GM23248 (cell line): Measurements from ENCODE around the gene SMARCD3. TPM values are rescaled to one million over a fixed set of nuclear protein-coding genes. Genes with fewer than 3 reads are reported as not detected.

Source experiments
- DNase-seq: peaks from one replicate; pipeline ENCODE4 v3.0.0-alpha.2; 2015
- H2AFZ ChIP-seq: fragments of 200-600 bp; sonication (generic); 2 replicates; pipeline ENCODE4 v1.6.1; 2016; ENCODE audit warnings: antibody characterized with exemption
- H3F3A ChIP-seq: fragments of 200-600 bp; sonication (generic); 2 replicates; pipeline ENCODE4 v1.6.1; 2016; ENCODE audit warnings: mild to moderate bottlenecking, antibody characterized with exemption, mixed run types; ENCODE audit not compliant: insufficient read depth
- H3K27ac ChIP-seq: fragments of 200-600 bp; sonication (generic); 2 replicates; pipeline ENCODE4 v1.5.1; 2016; ENCODE audit warnings: mild to moderate bottlenecking
- H3K27me3 ChIP-seq: fragments of 200-600 bp; sonication (generic); replicated peaks from 2 replicates; pipeline ENCODE4 v1.6.1; 2016; ENCODE audit warnings: mild to moderate bottlenecking; ENCODE audit not compliant: insufficient read depth
- H3K36me3 ChIP-seq: fragments of 200-600 bp; sonication (generic); 2 replicates; pipeline ENCODE4 v1.6.1; 2016; ENCODE audit warnings: low read depth, mild to moderate bottlenecking
- H3K4me1 ChIP-seq: fragments of 200-600 bp; sonication (generic); 2 replicates; pipeline ENCODE4 v1.6.1; 2016; ENCODE audit warnings: mild to moderate bottlenecking; ENCODE audit not compliant: insufficient read depth
- H3K4me2 ChIP-seq: fragments of 200-600 bp; sonication (generic); one replicate; pipeline ENCODE4 v1.6.1; 2016; ENCODE audit warnings: mild to moderate bottlenecking; ENCODE audit not compliant: unreplicated experiment
- H3K4me3 ChIP-seq: fragments of 200-600 bp; sonication (generic); 2 replicates; pipeline ENCODE4 v1.5.1; 2016; ENCODE audit warnings: mild to moderate bottlenecking
- H3K79me2 ChIP-seq: fragments of 200-600 bp; sonication (generic); 2 replicates; pipeline ENCODE4 v1.6.1; 2016; ENCODE audit warnings: mild to moderate bottlenecking; ENCODE audit not compliant: insufficient read depth
- H3K9ac ChIP-seq: fragments of 200-600 bp; sonication (generic); 2 replicates; pipeline ENCODE4 v1.6.1; 2016; ENCODE audit warnings: mild to moderate bottlenecking
- H3K9me2 ChIP-seq: fragments of 200-600 bp; sonication (generic); 2 replicates; pipeline ENCODE4 v1.6.1; 2016; ENCODE audit warnings: mixed run types, mild to moderate bottlenecking, moderate library complexity; ENCODE audit not compliant: insufficient read depth
- H3K9me3 ChIP-seq: fragments of 200-600 bp; sonication (generic); one replicate; pipeline ENCODE4 v1.6.1; 2017; ENCODE audit warnings: low read depth
- H4K20me1 ChIP-seq: fragments of 200-600 bp; sonication (generic); 2 replicates; pipeline ENCODE4 v1.6.0; 2016; ENCODE audit not compliant: insufficient read depth
- EZH2 ChIP-seq: fragments of 200-600 bp; sonication (generic); IDR thresholded peaks from 2 replicates; pipeline ENCODE4 v1.6.1; 2018; ENCODE audit warnings: antibody characterized with exemption, mild to moderate bottlenecking; ENCODE audit not compliant: insufficient read depth, poor library complexity, severe bottlenecking
- EZH2phosphoT487 ChIP-seq: fragments of 200-600 bp; sonication (generic); IDR thresholded peaks from 2 replicates; pipeline ENCODE4 v1.6.1; 2018; ENCODE audit warnings: antibody characterized with exemption, moderate library complexity, mild to moderate bottlenecking, low read depth; ENCODE audit not compliant: insufficient read depth
- WGBS, 2 experiments: methylation state at CpG; one replicate each; pipeline ENCODE4 v1.1.6; 2015 to 2017; ENCODE audit warnings: low lambda C conversion rate in 2 of 2, low coverage in 1 of 2; ENCODE audit errors: missing lambda C conversion rate in 2 of 2; 5-methylcytosine and 5-hydroxymethylcytosine counted together
- in situ Hi-C: fragments of 300-500 bp; cut with MboI; formaldehyde crosslinking; loops from 2 replicates; pipeline ENCODE4 v1.15.0; 2020
- polyA plus RNA-seq: library from polyadenylated mRNA; unstranded; fragments of >200 nt; fragmentation: Nextera tagmentation; extraction: Ambion mirVana; gene quantifications from 2 replicates; pipeline ENCODE4 v1.2.1, GENCODE V29; 2016
- total RNA-seq: library from RNA; depleted of rRNA; stranded (reverse); fragments of >200 nt; shearing (Covaris generic); gene quantifications from 2 replicates; pipeline ENCODE4 v1.2.3, GENCODE V29; 2014

Gene SMARCD3
- total and polyA plus RNA-seq, 2 experiments from 2014 or later, result 22.4 to 32.2 TPM

DNA sequence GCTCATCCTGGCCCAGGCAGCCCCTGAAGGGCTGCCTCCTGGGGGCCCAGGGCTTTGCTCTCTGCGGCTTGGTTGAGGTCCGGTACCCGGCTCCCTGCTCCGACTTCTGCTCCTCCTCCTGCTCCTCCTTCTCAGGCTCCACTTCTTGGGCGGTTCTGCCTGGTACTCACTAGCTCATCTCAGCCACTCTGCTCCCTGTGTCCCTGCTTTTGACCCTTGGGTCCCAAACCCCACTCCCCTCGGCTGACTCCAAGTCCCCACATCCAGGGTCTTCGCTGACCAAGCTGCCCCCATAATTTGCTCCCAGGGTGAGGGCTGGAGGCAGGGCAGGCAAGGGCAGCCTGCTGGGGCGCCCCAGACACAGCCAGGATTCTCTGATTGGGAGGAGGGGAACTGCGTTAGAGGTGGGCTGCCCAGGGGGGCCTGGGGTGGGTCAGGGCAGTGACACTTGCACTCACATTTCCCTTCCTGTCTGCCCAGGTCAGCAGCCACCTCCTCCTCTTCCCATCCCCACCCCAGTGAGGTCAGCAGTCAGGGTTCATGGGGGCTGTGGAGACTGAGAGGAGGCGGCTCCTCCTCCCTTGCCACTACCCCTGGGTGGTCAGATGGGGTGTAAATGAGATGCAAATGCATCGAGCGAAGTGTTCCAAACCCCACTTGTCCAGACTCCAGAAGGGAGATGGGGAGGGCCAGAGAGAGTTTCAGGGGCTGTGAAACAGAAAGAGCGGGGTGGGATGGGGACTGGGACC lies 2.2 kb downstream of the SMARCD3 start:
- Histone ChIP-seq H3K4me2 (peak overlapping the region; percentile 29), H4K20me1 (no peaks in the 10 kb centered on the region), H3K9me3 (no peaks in the 10 kb centered on the region), H3K9me2 (no peaks in the 10 kb centered on the region), H3F3A (peaks cover 9% of the 10 kb centered on the region), H3K27ac (no peak overlapping the region), H3K36me3 (no peaks in the 10 kb centered on the region), H3K4me3 (peak overlapping the region; percentile 49), H2AFZ (no peak overlapping the region), H3K27me3 (no peaks in the 10 kb centered on the region), H3K4me1 (peaks cover 13% of the 10 kb centered on the region; the same call in 1 of the 2 replicates), H3K79me2 (no peaks in the 10 kb centered on the region), H3K9ac (no peak overlapping the region)
- in situ Hi-C loops, result no loop called here
- TF ChIP-seq EZH2 (no peak), EZH2phosphoT487 (no peak)
- DNase-seq, result peak; percentile 59
- WGBS, 2 experiments, result 40% methylated on average over 13 of the region's 13 CpGs

DNA sequence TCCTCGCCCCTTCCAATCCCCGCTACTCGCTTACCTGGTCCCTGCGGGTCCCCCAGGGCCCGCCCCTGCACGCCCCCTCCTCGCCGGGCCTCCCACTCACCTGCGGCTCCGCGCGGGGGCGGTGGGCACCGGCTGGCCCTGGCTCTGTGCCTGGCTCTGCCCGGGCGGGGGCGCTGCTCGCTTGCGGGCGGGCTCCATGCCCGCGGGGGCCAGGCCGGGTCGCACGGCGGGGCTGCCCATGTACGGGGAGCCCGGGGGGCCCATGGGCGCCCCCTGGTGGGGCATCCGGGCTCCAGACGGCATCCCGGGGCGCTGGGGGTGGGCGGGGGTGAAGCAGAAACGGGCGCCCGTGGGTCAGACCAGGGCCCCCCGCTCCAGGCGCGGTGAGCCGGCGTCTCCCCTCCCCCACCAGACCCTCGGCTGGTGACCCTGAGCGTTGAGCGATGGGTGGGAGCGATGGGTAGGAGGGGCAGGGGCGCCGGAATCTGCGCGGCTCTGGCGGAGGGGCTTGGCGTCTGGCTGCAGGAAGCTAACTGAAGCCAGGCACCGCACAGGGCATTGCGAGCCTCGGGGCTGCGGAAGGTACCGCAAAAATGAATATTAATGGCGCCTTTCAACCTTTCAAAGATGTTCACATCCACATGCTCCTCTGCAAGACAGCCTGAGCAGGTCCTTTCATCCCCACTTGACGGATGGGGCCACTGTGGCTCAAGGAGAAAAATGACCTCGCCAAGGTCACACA lies 3.0 kb downstream of the SMARCD3 start:
- Histone ChIP-seq H3K9ac (no peak overlapping the region), H3K4me1 (peaks cover 13% of the 10 kb centered on the region; the same call in 1 of the 2 replicates), H4K20me1 (no peaks in the 10 kb centered on the region), H3K36me3 (0 out of 2 replicates have a peak, but pooled peaks cover 4% of the 10 kb centered on the region), H3K9me3 (no peaks in the 10 kb centered on the region), H3K9me2 (no peaks in the 10 kb centered on the region), H3F3A (peaks cover 15% of the 10 kb centered on the region), H3K79me2 (no peaks in the 10 kb centered on the region; the same call in 1 of the 2 replicates), H3K4me2 (peak overlapping the region; percentile 29), H3K27ac (no peak overlapping the region), H2AFZ (no peak overlapping the region), H3K27me3 (no peaks in the 10 kb centered on the region), H3K4me3 (peak overlapping the region; percentile 49)
- 6 to 10% methylated on average over 28 to 60 of the region's 60 CpGs for WGBS, 2 experiments
- in situ Hi-C loops, result no loop called here
- peak; percentile 61 for DNase-seq
- TF ChIP-seq EZH2, result no peak
- TF ChIP-seq EZH2phosphoT487, result no peak

GRCh38 chr7:151244841-151245346 lies 3.6 kb downstream of the SMARCD3 start:
- Histone ChIP-seq H3K27me3 (no peaks in the 10 kb centered on the region), H3K79me2 (peaks cover 6% of the 10 kb centered on the region), H3K9me2 (no peaks in the 10 kb centered on the region), H2AFZ (no peak overlapping the region), H4K20me1 (no peaks in the 10 kb centered on the region), H3K4me3 (peak overlapping the region; percentile 49), H3K36me3 (0 out of 2 replicates have a peak, but pooled peaks cover 4% of the 10 kb centered on the region), H3K9ac (no peak overlapping the region), H3K4me2 (peak overlapping the region; percentile 3), H3F3A (peaks cover 15% of the 10 kb centered on the region), H3K9me3 (no peaks in the 10 kb centered on the region), H3K27ac (no peak overlapping the region), H3K4me1 (peaks cover 11% of the 10 kb centered on the region; the same call in 1 of the 2 replicates)
- DNase-seq, result no peak
- TF ChIP-seq EZH2phosphoT487 (no peak), EZH2 (no peak)
- WGBS, 2 experiments, result 27 to 31% methylated on average over 15 of the region's 15 CpGs
- in situ Hi-C loops, result no loop called here

DNA sequence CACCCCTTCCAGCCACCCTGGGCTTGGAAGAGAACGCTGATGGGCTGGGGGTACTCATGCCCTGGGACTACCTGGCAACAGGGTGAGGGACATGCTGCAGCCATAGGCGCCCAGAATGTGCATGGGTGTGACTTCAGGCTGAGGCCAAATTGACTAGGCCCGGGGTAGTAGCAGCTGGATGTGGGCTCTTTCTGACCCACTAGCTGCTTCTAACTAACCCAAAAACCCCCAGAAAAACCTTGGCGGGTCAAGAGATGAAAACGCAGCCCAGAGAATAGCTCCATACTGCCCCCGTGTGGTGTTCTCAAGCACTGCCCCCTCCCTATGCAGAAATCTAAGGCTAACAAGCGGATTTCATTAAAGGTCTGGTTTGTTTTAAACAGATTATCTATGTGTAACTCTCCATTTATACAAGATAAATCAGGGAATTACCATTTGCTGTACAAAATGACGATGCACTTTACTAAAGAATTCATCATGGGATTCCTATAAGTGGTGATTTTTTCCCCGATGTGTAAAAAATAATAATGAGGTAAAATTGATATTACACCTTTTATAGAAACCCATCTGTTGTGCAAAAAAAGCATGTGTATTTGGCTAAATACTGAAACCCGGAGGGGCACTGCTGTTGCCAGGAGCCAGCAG lies 4.2 kb downstream of the SMARCD3 start:
- in situ Hi-C loops, result no loop called here
- H3K9me2 ChIP-seq, result no peaks in the 10 kb centered on the region
- no peaks in the 10 kb centered on the region for H4K20me1 ChIP-seq
- 0 out of 2 replicates have a peak, but pooled peaks cover 7% of the 10 kb centered on the region for H3K36me3 ChIP-seq
- peaks cover 15% of the 10 kb centered on the region for H3F3A ChIP-seq
- peaks cover 5% of the 10 kb centered on the region; the same call in 1 of the 2 replicates for H3K4me1 ChIP-seq
- WGBS, 2 experiments, result 17 to 18% methylated on average over 10 of the region's 10 CpGs
- no peaks in the 10 kb centered on the region for H3K9me3 ChIP-seq
- H3K79me2 ChIP-seq, result peaks cover 11% of the 10 kb centered on the region
- H3K9ac ChIP-seq, result no peak overlapping the region
- no peak overlapping the region for H2AFZ ChIP-seq
- no peak overlapping the region for H3K4me3 ChIP-seq
- no peak overlapping the region for H3K4me2 ChIP-seq
- no peak overlapping the region for H3K27ac ChIP-seq
- DNase-seq, result peak; percentile 68
- no peaks in the 10 kb centered on the region for H3K27me3 ChIP-seq
- TF ChIP-seq EZH2phosphoT487, result no peak
- TF ChIP-seq EZH2, result no peak
